Mucosa of stomach (tissue), 1 donor: ENCODE results near the gene GART.
"Not testable (repeated sequence)": the region's sequence is repeated elsewhere in the genome, so short reads cannot be mapped to it uniquely, and the experiment has no call there.

ENCODE experiments used
- H3K27me3 ChIP-seq: one replicate; pipeline ENCODE4 v1.7.0; 2013; ENCODE audit warnings: mild to moderate bottlenecking, low read length; ENCODE audit not compliant: control insufficient read depth, insufficient read depth
- H3K36me3 ChIP-seq: one replicate; pipeline ENCODE4 v1.7.0; 2013; ENCODE audit warnings: low read length; ENCODE audit not compliant: control insufficient read depth, insufficient read depth
- H3K4me1 ChIP-seq: one replicate; pipeline ENCODE4 v1.7.0; 2013; ENCODE audit warnings: mild to moderate bottlenecking, low read length; ENCODE audit not compliant: control insufficient read depth, insufficient read depth
- H3K4me3 ChIP-seq: one replicate; pipeline ENCODE4 v1.7.0; 2013; ENCODE audit warnings: low read length
- H3K9ac ChIP-seq: one replicate; pipeline ENCODE4 v1.7.0; 2013; ENCODE audit warnings: mild to moderate bottlenecking, low read length, moderate library complexity
- H3K9me3 ChIP-seq: one replicate; pipeline ENCODE4 v1.7.0; 2013; ENCODE audit warnings: mild to moderate bottlenecking, low read length, moderate library complexity; ENCODE audit not compliant: control insufficient read depth
- donor health status: Pancreatic carcinoma.

The GART gene

GRCh38 chr21:33537212-33537611, 4.7 kb downstream of the GART start:
- Histone ChIP-seq H3K27me3 (no peaks in the 10 kb centered on the region), H3K4me1 (peaks cover 13% of the 10 kb centered on the region), H3K36me3 (no peaks in the 10 kb centered on the region), H3K9me3 (no peaks in the 10 kb centered on the region), H3K9ac (no peak overlapping the region), H3K4me3 (no peak overlapping the region)

DNA sequence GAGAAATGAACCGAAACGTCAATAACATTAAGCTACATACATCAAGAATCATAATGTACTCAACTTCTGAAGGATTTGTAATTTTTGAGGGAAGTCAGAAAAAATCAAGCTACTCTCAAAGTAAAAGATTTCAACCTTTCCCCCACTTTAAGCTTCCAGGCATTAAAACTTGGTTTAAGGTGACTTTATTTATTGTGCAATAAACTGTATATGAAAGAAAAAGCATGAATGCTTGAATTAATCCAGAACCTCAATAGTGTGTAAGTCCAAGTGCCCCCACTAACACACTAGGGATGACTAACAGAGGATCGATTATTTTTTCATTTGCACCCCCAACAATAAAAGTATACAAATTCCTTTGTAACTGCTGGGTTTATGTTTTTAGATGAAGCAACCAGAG, 10.9 kb downstream of the GART start:
- H3K4me3 ChIP-seq: no peak overlapping the region
- H3K27me3 ChIP-seq: no peaks in the 10 kb centered on the region
- peaks cover 12% of the 10 kb centered on the region for H3K36me3 ChIP-seq

DNA sequence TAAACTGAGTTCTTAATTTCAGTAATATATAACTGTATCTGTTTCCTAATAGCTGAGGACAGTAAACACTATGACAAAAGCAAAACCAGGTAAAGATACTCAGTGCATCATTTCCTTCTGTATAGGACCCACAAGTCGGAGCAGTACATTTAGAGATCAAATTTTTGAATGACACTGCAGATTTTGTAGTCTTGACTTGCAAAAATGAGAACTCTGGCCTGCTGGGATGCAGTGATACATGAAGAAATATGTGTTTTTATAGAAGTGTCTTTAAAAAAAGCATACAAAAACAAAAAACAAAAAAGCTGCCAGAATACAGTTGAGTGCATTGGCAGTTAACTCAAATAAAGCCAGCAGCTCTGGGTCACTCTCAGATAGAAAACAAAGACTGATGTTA, 19.0 kb downstream of the GART start:
- no peaks in the 10 kb centered on the region for H3K9me3 ChIP-seq
- no peak overlapping the region for H3K4me3 ChIP-seq
- no peaks in the 10 kb centered on the region for H3K27me3 ChIP-seq
- H3K4me1 ChIP-seq: no peaks in the 10 kb centered on the region
- H3K9ac ChIP-seq: no peak overlapping the region
- H3K36me3 ChIP-seq: peaks cover 7% of the 10 kb centered on the region

More for the DNA sequence above, 10.9 kb downstream of the GART start:
- Histone ChIP-seq H3K4me1 (no peaks in the 10 kb centered on the region), H3K9me3 (no peaks in the 10 kb centered on the region), H3K9ac (no peak overlapping the region)

DNA sequence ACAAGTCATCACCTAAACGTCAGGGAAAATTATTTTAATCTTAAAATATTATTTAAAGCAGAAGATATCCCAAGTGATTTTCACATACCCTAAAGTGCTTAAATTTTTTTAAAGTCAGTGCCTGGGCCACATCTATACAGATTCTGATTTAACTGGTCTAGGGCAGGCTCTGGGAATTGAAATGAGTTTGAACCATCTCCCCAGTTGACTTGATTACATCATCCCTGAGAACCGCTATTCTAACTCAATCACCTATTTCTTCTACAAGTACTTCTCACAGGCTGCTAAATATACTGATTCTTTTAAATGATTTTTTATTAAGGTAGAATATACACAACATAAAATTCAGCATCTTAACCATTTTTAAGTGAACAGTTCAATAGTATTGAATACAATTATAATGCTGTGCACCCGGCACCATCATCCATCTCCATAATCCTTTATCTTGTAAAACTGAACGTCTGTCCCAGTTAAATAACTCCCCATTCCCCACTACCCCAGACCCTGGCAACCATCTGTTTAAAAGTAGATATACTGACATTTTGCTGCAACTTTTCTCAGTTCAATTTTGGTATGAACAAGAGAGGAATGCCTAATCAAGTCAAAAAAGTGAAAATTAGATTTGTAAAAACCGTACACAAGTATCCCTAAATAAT, 19.5 kb downstream of the GART start:
- Histone ChIP-seq H3K9me3 (no peaks in the 10 kb centered on the region), H3K4me1 (no peaks in the 10 kb centered on the region), H3K36me3 (peaks cover 6% of the 10 kb centered on the region)

GRCh38 chr21:33518899-33519298, 23.0 kb downstream of the GART start:
- Histone ChIP-seq H3K36me3 (peaks cover 5% of the 10 kb centered on the region), H3K4me1 (no peaks in the 10 kb centered on the region)

More for the DNA sequence above, 19.5 kb downstream of the GART start:
- Histone ChIP-seq H3K9ac (no peak overlapping the region), H3K4me3 (no peak overlapping the region), H3K27me3 (no peaks in the 10 kb centered on the region)

DNA sequence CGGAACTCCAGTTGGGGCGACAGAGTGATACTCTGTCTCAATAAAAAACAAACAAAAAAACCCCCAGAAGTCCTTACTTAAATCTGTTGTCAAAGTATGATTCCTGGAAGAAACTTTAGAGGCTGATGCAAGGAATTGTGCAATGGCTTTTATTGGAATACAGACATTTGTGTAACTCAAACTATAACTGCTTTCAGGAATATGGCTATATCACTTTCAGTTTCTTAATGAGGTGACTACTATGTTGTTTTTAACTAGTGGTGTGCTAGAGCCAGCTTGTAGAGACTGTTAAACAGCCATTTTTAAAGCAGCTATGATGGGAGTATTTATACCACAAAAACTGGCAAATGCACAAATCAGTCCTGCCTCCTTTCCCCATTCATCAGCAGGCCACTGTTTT, 27.7 kb downstream of the GART start:
- Histone ChIP-seq H3K4me3 (no peak overlapping the region), H3K9me3 (no peaks in the 10 kb centered on the region), H3K36me3 (peaks cover 5% of the 10 kb centered on the region), H3K9ac (no peak overlapping the region), H3K27me3 (no peaks in the 10 kb centered on the region), H3K4me1 (no peaks in the 10 kb centered on the region)

More at GRCh38 chr21:33518899-33519298, 23.0 kb downstream of the GART start:
- Histone ChIP-seq H3K27me3 (no peaks in the 10 kb centered on the region), H3K9me3 (no peaks in the 10 kb centered on the region), H3K4me3 (no peak overlapping the region), H3K9ac (no peak overlapping the region)

GRCh38 chr21:33512481-33512880, 29.4 kb downstream of the GART start:
- Histone ChIP-seq H3K4me3 (no peak overlapping the region), H3K9ac (no peak overlapping the region), H3K4me1 (no peaks in the 10 kb centered on the region), H3K9me3 (no peaks in the 10 kb centered on the region), H3K27me3 (no peaks in the 10 kb centered on the region), H3K36me3 (peaks cover 5% of the 10 kb centered on the region)

- Histone ChIP-seq H3K9ac (no peak overlapping the region), H3K27me3 (no peaks in the 10 kb centered on the region), H3K36me3 (peaks cover 5% of the 10 kb centered on the region), H3K4me1 (no peaks in the 10 kb centered on the region), H3K4me3 (no peak overlapping the region), H3K9me3 (no peaks in the 10 kb centered on the region)
These were observed 30.3 kb downstream of the GART start for GRCh38 chr21:33511639-33512038.

- no peaks in the 10 kb centered on the region for H3K9me3 ChIP-seq
- H3K9ac ChIP-seq: no peak overlapping the region
- no peaks in the 10 kb centered on the region for H3K4me1 ChIP-seq
- H3K27me3 ChIP-seq: no peaks in the 10 kb centered on the region
- no peaks in the 10 kb centered on the region for H3K36me3 ChIP-seq
- no peak overlapping the region for H3K4me3 ChIP-seq
These were observed 31.1 kb downstream of the GART start for GRCh38 chr21:33510826-33511225.

- H3K36me3 ChIP-seq, H3K9me3 ChIP-seq, H3K27me3 ChIP-seq, H3K4me1 ChIP-seq, H3K4me3 ChIP-seq, H3K9ac ChIP-seq: not testable (repeated sequence)
These were observed 34.9 kb downstream of the GART start for GRCh38 chr21:33507003-33507402.

- Histone ChIP-seq H3K4me3 (no peak overlapping the region), H3K36me3 (no peaks in the 10 kb centered on the region), H3K9me3 (no peaks in the 10 kb centered on the region), H3K27me3 (no peaks in the 10 kb centered on the region), H3K9ac (no peak overlapping the region), H3K4me1 (no peaks in the 10 kb centered on the region)
These were observed 36.1 kb downstream of the GART start for GRCh38 chr21:33505833-33506232.

DNA sequence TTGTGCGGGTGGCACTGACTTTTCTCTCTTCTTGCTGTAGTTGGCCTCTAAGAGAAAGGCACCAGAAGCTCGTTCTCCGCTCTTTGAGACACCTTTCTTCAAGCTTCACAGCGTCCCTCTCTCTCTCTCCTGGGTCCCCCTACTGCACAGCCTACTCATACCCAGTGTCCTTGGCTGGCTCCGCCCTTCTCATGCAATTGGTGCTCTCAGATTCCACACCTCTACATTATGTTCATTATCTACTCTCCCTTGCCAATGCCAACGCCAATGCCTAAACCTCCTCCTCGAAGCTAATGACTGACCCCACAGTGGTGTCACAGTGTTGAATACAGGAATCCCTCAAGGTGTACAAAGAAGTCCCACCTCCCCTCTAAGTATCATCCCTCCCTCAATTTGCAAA, 45.6 kb downstream of the GART start:
- no peak overlapping the region for H3K4me3 ChIP-seq
- H3K27me3 ChIP-seq: no peaks in the 10 kb centered on the region
- no peak overlapping the region for H3K9ac ChIP-seq
- H3K36me3 ChIP-seq: no peaks in the 10 kb centered on the region
- H3K9me3 ChIP-seq: no peaks in the 10 kb centered on the region
- H3K4me1 ChIP-seq: no peaks in the 10 kb centered on the region

- H3K4me1 ChIP-seq: no peaks in the 10 kb centered on the region
- no peaks in the 10 kb centered on the region for H3K27me3 ChIP-seq
- H3K4me3 ChIP-seq: no peak overlapping the region
- H3K36me3 ChIP-seq: no peaks in the 10 kb centered on the region
- H3K9ac ChIP-seq: no peak overlapping the region
- no peaks in the 10 kb centered on the region for H3K9me3 ChIP-seq
These were observed 46.2 kb downstream of the GART start for GRCh38 chr21:33495743-33496142.
